NCI-H2196 treated with DMSO at 0.1 percent for 48 hours (cell line): ENCODE results near the gene DCDC1.
A peak's percentile ranks its signal among the peaks of the same experiment; 100 is the strongest.

ENCODE experiments used
- DNase-seq: peaks from one replicate; lab custom pipeline; 2025; ENCODE audit not compliant: unreplicated experiment; lab: John Stamatoyannopoulos, UW

The DCDC1 gene

DNA sequence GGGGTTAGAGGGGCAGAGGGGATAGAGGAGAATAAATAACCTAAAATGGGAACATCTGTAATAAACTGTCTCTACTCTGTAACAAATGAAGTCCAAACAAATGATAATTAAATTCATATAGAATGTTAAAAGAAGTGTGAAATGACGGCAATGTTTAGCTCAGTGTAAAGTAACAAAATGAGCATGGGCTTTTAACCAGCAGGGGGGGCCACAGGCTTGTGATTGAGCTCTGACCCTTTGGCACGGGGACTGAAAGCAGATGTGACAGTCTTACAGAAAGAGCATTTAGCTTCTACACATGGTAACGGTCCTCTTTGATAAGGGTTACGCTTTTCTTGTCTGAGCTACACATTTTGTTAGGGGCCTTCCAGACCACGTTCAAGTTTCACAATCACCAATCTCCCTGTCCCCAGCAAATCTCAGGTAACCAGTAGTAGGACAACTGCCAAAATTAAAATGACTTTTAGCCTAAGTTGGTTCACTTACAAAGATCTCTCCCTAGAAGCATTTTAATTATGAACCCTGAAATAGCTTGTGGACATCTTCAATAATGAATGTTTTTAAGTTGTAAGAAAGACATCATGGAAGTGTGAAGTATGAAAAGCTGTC is 262.5 kb downstream of the DCDC1 start:
- DNase-seq, result peak; percentile 1

DNA sequence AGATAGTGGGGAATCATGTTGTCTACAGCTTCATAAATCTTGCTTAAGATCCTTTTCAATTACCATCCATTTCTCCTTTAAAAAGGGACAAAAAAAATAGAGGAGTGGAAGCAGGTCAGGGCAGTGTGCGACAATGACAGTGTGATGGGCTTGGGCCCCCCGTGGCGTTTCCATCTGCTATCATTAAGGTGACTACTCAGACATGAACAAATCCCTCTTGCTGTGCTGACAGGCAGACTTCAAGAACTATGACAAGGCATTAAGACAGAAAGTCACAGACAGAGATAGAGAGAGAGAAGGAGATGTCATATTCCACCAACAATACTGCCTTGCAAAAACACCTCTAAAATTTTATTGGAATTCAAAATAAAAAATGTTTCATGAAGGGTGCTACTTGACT is 263.2 kb downstream of the DCDC1 start:
- no peak for DNase-seq

DNA sequence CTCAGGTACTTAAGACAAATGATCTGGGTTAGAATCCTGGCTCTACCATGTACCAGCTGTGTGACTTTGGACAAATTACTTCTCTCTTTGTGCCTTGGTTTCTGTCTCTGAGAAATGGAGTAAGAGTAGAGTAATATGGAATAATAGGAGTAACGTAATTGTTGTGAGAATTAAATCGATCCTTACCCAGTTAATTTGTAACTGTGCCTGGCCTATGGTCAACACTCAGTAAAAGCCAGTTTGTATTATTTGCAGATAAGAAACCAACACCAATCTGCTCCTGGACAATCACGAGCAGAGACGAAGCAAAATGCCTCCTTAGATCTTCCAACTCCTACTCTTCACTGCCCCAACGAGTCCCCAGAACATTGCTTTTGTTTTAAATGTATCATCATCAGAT is 266.7 kb downstream of the DCDC1 start:
- no peak for DNase-seq

DNA sequence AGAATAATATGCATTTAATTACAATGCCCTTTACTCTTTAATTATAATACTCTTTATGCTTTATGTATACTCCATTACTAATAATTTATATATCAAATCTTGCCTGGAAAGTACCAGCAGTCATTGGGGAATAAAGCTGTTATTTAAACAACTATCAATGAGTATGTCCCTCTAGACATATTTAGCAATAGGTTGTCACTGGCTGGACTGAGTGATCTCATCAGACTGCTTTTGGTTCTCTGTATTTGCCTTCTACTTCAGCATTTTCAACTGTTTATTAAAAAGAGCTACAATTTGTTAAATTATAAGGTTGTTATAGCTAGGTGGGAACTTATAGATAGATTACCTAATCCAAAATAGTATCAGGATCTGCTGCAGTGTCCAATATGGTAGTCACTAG is 267.2 kb downstream of the DCDC1 start:
- no peak for DNase-seq

DNA sequence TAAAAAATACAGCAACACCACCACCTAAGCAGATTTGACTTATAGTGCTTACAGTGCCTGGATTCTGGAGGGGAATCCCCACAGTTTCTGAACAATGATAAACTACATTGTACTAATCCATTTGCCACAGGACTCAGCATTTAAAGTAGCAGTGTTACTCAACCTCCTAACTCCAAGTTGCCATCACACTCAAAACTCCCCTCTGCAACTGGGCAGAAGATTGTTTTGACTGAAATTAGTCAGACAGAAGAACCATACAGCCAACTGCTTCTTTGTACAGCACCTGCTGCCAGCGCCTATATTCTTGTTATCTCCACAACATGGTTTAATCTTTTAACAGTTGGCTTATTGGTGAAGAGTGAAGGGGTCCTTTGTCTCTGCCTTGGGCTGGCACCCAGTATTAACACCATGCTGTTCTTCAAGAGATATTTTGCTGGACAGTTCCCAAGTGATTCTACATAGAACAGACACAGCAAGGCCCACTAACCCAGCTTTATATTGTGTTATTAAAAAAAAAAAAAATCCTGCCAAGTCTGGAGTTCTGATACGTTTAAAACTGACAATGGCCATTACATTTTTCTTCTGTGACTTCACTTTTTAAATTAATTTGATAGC is 273.2 kb downstream of the DCDC1 start:
- DNase-seq, result no peak

DNA sequence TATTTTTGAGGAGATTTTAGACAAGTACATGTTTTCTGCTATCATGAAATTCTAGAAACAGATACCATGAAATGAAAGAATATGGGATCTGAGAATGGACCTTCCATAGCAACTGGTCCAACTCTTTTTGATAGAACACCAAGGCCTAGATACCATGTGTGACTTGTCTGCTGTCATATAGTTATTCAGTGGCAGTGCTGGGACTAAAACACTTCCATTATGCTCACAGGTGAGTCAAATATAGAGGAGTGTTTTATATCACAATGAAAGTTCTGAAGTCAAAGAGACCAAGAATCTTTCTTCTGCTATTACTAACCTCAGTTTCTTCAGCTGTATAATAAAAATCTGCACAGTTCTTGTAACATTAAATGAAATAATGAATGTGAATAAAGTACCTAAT is 276.9 kb downstream of the DCDC1 start:
- DNase-seq, result no peak

DNA sequence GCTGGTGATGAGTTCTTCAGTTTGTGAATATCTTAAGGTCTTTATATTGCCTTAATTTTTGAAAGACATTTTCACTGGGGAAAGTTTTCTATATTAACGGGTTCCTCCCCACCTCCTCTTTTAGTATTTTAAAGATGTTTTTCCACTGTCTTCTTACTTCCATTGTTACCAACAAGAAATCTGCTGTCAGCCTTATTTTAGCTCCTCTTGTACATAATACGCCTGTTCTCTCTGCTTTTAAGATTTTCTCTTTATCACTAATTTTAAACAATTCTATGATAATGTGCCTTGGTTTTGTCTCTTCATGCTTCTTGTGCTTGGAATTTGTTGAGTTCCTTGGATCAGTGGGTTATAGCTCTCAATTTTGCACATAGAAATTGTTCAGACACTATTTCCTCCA is 280.4 kb downstream of the DCDC1 start:
- DNase-seq, result no peak

DNA sequence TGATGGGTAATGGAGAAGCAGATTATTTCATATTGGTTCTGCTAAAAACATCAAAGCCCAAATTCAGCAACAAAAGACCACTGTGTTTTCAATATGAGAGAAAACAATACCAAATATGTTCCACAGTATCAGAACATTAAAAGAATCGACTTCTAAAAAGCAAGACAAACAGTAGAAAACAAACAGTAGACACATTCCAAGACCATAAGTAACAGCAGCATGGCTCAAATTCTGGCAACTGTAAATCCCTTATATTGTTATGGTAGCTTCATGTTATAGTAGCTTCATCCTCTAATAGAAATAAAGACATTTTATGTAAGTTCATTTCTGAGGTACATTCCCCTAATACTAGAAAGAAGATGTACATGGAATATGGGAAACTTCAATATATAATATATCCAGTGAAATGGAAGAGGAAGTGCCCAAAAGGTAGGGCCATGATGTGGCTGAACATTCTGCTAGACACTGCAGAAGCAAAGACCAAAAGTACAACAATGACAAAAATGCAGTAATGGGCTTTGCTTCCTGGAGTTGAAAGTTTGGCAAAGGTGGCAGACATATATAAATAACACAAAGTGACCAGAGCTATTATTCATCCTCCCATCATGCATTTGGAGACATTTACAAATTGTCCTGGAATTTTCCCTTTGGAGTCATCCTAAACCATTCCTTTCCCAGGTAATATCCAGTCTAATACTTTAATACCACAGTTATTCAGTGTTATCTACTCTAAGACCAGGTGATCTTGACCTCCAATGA is 299.9 kb downstream of the DCDC1 start:
- no peak for DNase-seq

DNA sequence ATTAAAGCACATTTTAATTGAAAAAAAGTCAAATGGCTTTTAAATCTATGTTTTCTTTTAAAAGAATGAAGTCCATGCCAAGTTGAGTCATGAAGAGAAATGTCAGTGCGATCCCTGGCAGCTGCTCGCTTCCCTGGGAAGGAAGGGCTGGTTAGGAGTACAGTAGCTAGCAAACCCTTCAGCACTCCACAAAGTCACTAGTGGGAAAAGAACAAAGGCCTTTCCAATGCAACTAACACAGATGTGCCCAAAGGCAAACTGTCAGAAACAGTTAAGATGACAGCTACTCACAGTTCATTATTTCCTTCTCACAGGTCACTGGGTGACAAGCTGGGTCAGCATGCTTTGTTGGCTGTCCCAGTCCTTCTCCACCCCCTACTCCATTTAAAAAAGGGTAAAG is 308.7 kb downstream of the DCDC1 start:
- DNase-seq, result no peak

DNA sequence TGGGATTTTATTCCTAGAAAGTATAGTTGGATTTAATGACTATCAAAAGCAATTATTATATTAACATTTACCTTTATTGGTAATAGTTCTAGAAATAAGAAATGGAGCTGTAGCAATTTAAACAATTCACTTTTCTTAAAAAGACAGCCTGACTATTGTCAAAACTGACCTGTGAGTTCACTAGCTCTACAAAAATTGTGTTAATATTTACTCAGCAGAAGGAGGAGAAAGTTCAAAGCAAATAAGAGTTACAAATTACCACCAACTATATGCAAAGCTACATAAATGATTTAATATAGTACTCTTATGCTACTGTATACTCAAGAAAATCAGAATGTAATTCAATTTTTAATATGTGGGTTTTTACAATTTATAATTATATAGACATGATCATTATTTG is 310.0 kb downstream of the DCDC1 start:
- DNase-seq, result no peak

DNA sequence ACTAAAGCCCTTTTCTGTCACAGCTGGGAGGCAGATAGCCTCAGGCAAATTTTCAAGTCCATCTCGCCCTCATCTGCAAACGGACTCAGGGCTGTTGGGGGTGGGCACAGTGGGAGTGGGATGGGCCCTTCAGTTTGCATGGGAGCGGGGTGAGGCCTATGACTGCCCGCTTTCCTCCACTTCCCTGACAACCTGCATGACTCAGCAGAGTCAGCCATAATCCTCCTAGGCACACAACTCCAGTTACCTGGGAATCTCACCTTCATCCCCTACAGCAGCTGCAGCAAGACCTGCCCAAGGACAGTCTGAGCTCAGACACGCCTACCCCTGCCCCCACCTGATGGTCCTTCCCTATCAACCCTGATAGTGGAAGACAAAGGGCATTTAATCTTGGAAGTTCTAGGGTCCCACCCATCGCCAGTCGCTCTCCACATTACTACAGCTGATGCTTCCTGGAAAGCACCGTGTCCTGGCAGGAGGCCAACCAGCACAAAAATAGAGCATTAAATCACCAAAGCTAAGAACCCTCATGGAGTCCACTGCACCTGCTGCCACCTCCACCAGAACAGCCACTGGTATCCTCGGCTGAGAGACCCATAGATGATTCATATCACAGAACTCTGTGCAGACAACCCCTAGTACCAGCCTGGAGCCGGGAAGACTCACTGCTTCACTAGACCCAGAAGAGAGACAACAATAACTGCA is 319.3 kb downstream of the DCDC1 start:
- DNase-seq, result no peak

DNA sequence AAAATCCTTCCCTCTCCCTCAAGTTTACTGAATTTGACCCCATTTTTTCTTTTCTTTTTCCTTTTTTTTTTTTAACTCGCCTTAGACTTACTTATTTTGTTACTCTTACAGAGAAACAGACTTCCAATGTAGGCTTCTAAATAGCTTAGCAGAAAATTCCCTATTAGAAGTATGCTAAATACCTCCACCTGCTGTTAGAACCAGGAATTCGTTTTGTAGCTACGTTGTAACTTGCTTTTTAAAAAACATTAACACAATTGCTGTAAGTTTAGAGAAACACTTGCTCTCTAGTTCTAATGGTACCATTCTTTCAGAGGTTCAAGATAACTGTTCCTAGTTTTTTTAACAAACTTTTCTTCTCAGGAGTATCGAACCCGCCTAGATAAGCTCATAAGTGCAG is 324.2 kb downstream of the DCDC1 start:
- no peak for DNase-seq

DNA sequence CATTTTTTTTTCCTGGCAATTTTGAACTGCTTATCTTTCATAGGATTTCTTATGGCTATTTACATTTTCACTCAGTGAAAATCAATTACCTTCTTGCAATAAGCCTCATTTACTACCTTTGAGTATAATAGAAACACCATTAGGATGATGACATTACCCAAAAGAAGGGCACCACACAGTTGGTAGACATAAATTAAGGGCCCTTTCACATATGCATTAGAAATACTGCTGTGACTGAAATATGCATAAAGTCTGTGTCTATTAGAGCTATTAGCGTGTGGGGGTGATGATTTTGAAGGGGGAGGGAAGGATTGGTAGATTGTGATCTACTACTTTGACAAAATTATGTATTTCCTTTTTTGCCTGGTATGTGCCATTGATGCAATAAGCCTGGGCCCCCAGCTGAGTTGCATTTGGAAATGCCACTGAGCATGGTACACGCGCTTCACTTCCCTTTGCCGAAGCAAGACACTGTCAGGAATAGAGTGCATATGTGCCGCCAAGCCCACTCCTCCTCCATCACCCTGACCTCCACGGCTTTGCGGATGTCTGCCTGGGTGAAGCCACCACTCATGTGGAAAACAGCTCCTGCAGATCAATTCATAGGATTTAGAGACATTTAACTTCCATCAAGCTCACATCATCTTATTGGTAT is 339.3 kb downstream of the DCDC1 start:
- DNase-seq, result no peak

DNA sequence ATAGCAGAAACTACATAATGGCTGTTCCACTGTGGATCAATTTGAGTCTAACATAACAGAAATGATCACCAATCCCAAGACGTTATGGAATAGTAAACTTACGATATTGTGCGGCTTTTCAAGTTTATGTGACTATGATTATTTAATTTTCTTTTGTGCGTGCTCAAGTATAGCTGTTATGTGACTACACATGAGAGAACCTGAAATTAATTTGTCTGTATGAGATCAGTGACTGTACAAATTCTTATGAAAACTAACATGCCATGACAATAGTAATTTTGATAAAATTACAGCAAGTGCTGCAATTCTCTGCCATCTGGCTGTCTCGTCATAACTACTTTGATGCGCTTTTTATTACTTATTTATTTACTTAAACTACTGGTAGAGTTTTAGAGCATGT is 343.2 kb downstream of the DCDC1 start:
- no peak for DNase-seq

DNA sequence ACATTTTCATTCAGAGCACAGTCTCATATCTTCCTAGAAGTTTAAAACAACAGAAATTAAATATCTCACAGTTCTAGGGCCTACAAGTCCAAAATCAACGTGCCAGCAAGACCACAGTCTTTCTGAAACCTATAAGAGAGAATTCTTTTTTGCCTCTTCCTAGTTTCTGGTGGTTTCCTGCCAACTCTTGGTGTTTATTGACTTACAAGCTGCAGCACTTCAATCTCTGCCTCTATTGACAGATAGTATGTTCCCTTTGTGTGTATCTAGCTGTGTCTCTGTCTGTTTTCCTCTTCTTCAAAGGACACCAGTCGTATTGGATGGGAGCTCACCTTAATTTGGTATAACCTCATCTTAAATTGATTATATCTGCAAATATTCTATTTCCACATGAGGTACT is 347.5 kb downstream of the DCDC1 start:
- no peak for DNase-seq

DNA sequence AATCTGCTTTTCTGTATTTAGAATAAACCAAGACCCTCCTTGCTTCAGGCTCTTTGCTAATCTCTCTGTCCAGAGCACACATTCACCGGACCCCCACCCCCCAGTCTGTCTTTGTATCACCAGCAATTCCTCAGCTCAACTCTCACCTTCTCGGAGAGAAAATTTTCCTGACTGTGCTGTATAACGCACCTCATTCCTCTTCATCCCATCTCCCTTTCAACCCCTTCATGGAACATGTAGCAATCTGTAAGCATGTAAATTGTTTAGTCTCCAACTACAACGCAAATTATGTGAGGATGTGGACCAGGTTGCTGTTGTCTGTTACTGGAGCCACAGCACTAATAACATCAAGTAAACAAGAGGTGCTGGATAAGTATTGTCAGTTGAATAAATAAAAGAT is 349.8 kb downstream of the DCDC1 start:
- DNase-seq, result no peak

DNA sequence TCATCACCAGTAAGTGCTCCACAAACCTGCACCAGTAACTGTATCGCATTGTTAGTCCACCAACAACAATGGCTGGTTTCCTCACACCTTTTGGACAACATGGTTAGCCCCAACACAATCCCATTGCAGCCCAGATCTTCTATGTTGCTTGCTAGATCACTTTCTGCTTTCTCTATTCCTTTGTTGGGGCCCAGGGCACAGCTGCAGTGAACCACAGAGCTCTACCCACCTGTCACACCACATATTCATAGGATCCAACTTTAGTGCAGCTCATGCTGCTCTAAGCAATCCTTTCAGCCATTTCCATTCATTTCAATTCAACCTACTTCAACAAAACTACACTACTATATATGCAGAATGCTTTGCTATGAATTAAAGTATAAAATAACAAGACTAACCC is 364.3 kb downstream of the DCDC1 start:
- no peak for DNase-seq

DNA sequence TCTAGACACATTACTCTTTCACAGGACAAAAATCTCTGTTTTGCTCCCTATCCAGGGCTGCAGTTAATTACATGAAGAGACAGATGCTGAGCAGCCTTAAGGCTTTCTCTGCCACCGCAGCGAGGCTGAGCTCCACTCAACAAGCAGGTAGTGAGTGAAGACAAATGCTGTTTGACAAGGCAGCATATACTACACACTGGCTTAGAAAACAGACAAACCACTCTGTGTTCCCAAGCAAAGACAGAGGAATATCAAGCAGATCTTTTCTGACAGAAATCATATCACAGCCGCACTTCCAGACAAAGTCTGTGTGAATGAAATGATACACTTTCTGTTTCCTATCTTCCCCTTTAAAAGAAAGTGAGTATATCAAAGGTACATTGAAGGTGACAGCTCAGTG is 368.1 kb downstream of the DCDC1 start:
- no peak for DNase-seq

DNA sequence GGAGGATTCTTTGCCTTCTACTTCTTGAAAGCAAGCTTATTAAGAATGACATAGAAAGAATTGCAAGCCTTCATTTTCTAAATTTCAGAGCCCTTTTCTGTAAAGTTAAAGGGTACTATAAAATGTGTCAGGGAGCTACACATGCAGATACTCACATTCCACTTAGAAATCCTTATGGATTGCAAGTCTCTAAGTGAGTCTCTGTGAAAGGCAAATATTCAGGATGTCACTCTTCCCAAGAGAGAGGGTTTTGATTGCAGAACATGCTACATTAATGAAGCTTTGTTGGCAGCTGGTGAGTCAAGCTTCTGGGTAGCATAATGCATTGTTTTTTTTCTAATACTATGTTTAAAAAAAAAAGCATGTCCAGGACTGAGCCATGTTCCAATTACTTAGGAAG is 369.2 kb downstream of the DCDC1 start:
- no peak for DNase-seq

DNA sequence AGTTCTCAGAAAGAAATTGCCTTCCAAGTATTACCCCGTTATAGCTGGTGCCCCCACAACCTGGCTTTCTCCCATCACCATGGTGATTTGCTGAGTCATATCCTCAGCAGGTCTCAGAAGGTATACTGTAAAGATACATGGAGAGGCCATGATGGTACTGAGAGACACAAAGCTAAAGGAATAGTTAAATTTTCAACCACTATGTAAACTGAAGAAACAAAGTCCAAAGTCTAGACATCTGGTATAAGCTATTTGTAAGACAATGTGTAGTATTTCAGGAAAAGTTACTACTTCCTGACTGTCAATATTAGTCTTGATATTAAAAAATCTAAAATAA is 377.1 kb downstream of the DCDC1 start:
- no peak for DNase-seq

DNA sequence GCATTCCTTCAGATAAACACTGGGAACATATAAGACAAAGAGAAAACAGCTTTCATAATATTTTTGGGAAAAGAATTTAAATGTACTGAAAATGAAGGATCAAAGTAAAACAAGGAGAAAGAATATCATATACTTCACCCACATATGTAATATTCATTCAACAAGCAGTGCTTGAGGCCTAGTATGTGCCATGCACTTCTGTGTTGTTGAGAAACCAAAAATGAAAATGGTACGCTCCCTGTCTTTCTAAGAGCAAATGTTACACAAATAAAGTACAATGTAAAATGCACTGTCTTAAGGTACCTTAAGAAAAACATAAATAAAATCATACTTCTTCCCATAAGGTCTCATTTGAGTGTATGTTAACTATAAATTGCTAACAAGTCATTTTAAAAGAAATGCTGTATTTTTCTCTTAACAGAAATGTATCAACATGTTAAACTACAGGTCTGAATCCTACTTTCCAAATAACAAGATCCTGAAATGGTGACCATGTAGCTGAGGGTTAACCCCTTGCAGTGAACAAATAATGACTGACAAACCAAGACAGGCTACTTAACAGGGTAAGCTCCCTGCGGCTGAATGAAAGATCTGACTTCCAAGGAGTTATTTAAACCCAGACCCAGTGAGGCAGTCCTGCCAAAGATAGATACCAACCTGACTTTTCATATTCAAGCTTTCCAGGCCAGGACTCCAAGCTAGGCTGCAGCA is 377.6 kb downstream of the DCDC1 start:
- no peak for DNase-seq
